A549 (cell line): ENCODE data around the gene ARHGEF10L.

Experiments
- CEBPB ChIP-seq, 2 experiments: fragments of >200 bp in 1 of 2; sonication (Bioruptor Twin) in 1 of 2; formaldehyde crosslinking in 1 of 2; IDR thresholded peaks; 2 replicates each; pipeline ENCODE4 v1.6.1; 2012 to 2016
- CTCF ChIP-seq: fragments of >200 bp; sonication (Bioruptor Twin); formaldehyde crosslinking; IDR thresholded peaks from 3 replicates; pipeline ENCODE4 v1.5.1; 2016
- EP300 ChIP-seq, 2 experiments: fragments of >200 bp; sonication (Bioruptor Twin); formaldehyde crosslinking; IDR thresholded peaks; 2 replicates in 1 of 2; 3 replicates in 1 of 2; pipeline ENCODE4 v1.6.1; 2016 to 2017
- FOSL2 ChIP-seq, 2 experiments: fragments of 450-650 bp in 1 of 2; fragments of >200 bp in 1 of 2; sonication (Bioruptor Twin) in 1 of 2; formaldehyde crosslinking; IDR thresholded peaks; 2 replicates each; pipeline versions ENCODE4 v1.5.0 to v1.6.1; 2016 to 2020; ENCODE audit warnings: mild to moderate bottlenecking in 1 of 2, moderate library complexity in 1 of 2
- FOXS1 ChIP-seq: fragments of 250-450 bp; sonication (Bioruptor Pico); IDR thresholded peaks from 2 replicates; pipeline ENCODE4 v1.5.0; 2020; ENCODE audit warnings: mild to moderate bottlenecking, moderate library complexity
- MAFK ChIP-seq: fragments of 450-650 bp; IDR thresholded peaks from 2 replicates; pipeline ENCODE4 v1.6.1; 2014; ENCODE audit not compliant: partially characterized antibody
- MAZ ChIP-seq: fragments of 150-350 bp; IDR thresholded peaks from 2 replicates; pipeline ENCODE4 v1.6.1; 2014; ENCODE audit warnings: antibody characterized with exemption, low read depth, low read length, borderline replicate concordance
- MYC ChIP-seq: IDR thresholded peaks from 2 replicates; pipeline ENCODE4 v1.6.1; 2012; ENCODE audit warnings: mild to moderate bottlenecking, inconsistent platforms, low read length, improper control_type of control experiment, borderline replicate concordance
- NFE2L2 ChIP-seq: fragments of 150-350 bp; conservative IDR thresholded peaks from 2 replicates; pipeline ENCODE4 v1.6.1; 2014; ENCODE audit warnings: low read length
- POLR2A ChIP-seq: IDR thresholded peaks from 2 replicates; pipeline ENCODE4 v1.6.1; 2012; ENCODE audit warnings: mild to moderate bottlenecking, low read length
- RFX5 ChIP-seq: fragments of 450-650 bp; IDR thresholded peaks from 2 replicates; pipeline ENCODE4 v1.7.1; 2014; ENCODE audit warnings: antibody characterized with exemption, mild to moderate bottlenecking, moderate library complexity
- USF2 ChIP-seq: fragments of 450-650 bp; IDR thresholded peaks from 2 replicates; pipeline ENCODE4 v1.6.1; 2014; ENCODE audit warnings: antibody characterized with exemption
- ZFP36 ChIP-seq: fragments of 450-650 bp; IDR thresholded peaks from 2 replicates; pipeline ENCODE4 v1.6.1; 2014; ENCODE audit warnings: borderline replicate concordance; ENCODE audit not compliant: partially characterized antibody

GRCh38 chr1:17672226-17672625 lies 132.7 kb downstream of the ARHGEF10L start:
- TF ChIP-seq POLR2A: no peak
- TF ChIP-seq CTCF: no peak
- no peak for TF ChIP-seq FOXS1
- no peak for TF ChIP-seq EP300 (IDR thresholded peaks at IDR 0.05)
- TF ChIP-seq NFE2L2: no peak
- TF ChIP-seq MYC: no peak
- no peak for TF ChIP-seq CEBPB (IDR thresholded peaks at IDR 0.05)
- no peak for TF ChIP-seq RFX5
- TF ChIP-seq ZFP36: no peak
- no peak for TF ChIP-seq MAZ
- TF ChIP-seq FOSL2 (IDR thresholded peaks at IDR 0.05): no peak
- TF ChIP-seq FOSL2 (CRISPR knock-in tag; IDR thresholded peaks at IDR 0.05): no peak
- no peak for TF ChIP-seq USF2
- no peak for TF ChIP-seq MAFK
